ENCODE data around the gene NFU1. TPM values are rescaled to one million over a fixed set of nuclear protein-coding genes. Genes with fewer than 3 reads are reported as not detected.

Gene NFU1
- total and polyA plus RNA-seq, 8 donors, result 36.2 to 51.6 (median 45.0) TPM

GRCh38 chr2:69405306-69405705 lies 31.9 kb downstream of the NFU1 start:
- Histone ChIP-seq H3K27ac (no peak overlapping the region), H3K36me3 (peaks cover 0 to 83% of the 10 kb centered on the region in 2 donors), H3K9me3 (no peaks in the 10 kb centered on the region), H3K4me1 (no peaks in the 10 kb centered on the region), H3K4me3 (no peak overlapping the region), H3K27me3 (no peaks in the 10 kb centered on the region)
- no peak for ATAC-seq
- TF ChIP-seq CTCF (IDR thresholded peaks at IDR 0.05), result no peak
- no peak for DNase-seq
- intact Hi-C loops (cut with DNase I), result no loop called here

- Histone ChIP-seq H3K9me3 (no peaks in the 10 kb centered on the region), H3K36me3 (peaks cover 0 to 93% of the 10 kb centered on the region in 2 donors), H3K4me3 (no peak overlapping the region), H3K27me3 (no peaks in the 10 kb centered on the region), H3K27ac (no peak overlapping the region), H3K4me1 (no peaks in the 10 kb centered on the region)
- ATAC-seq (no peak), DNase-seq (no peak)
- intact Hi-C loops (cut with DNase I), result no loop called here
- no peak for TF ChIP-seq CTCF (IDR thresholded peaks at IDR 0.05)
Observed at GRCh38 chr2:69400121-69400520, 37.1 kb downstream of the NFU1 start.

GRCh38 chr2:69397234-69397633 lies 40.0 kb downstream of the NFU1 start:
- Histone ChIP-seq H3K27me3 (no peaks in the 10 kb centered on the region), H3K4me3 (no peak overlapping the region), H3K4me1 (no peaks in the 10 kb centered on the region), H3K27ac (no peak overlapping the region), H3K9me3 (no peaks in the 10 kb centered on the region), H3K36me3 (peaks cover 0 to 73% of the 10 kb centered on the region in 2 donors)
- no peak for TF ChIP-seq CTCF (IDR thresholded peaks at IDR 0.05)
- intact Hi-C loops (cut with DNase I), result no loop called here
- DNase-seq (no peak), ATAC-seq (no peak)

GRCh38 chr2:69395866-69396265 lies 41.4 kb downstream of the NFU1 start:
- no peak for ATAC-seq

GRCh38 chr2:69393963-69394362 lies 43.3 kb downstream of the NFU1 start:
- H3K9me3 ChIP-seq, result no peaks in the 10 kb centered on the region
- no peaks in the 10 kb centered on the region for H3K27me3 ChIP-seq
- H3K27ac ChIP-seq, result no peak overlapping the region
- DNase-seq (no peak), ATAC-seq (no peak)
- H3K4me1 ChIP-seq, result peaks cover 0 to 9% of the 10 kb centered on the region in 2 donors
- peaks cover 0 to 43% of the 10 kb centered on the region in 2 donors for H3K36me3 ChIP-seq
- no peak overlapping the region for H3K4me3 ChIP-seq
- TF ChIP-seq CTCF (IDR thresholded peaks at IDR 0.05), result no peak
- intact Hi-C loops (cut with DNase I), result no loop called here

More at GRCh38 chr2:69395866-69396265, 41.4 kb downstream of the NFU1 start:
- Histone ChIP-seq H3K4me1 (peaks cover 0 to under 1% of the 10 kb centered on the region in 2 donors), H3K4me3 (no peak overlapping the region), H3K9me3 (no peaks in the 10 kb centered on the region), H3K27me3 (no peaks in the 10 kb centered on the region), H3K27ac (no peak overlapping the region), H3K36me3 (peaks cover 0 to 60% of the 10 kb centered on the region in 2 donors)
- intact Hi-C loops (cut with DNase I), result no loop called here
- no peak for DNase-seq
- TF ChIP-seq CTCF (IDR thresholded peaks at IDR 0.05), result no peak
